GM19035 (cell line): ENCODE data around the gene ERICH3.

ENCODE experiments used
- ATAC-seq: cut with Tn5 transposase; IDR thresholded peaks from one replicate; pipeline ENCODE4 v1.9.1; 2021; ENCODE audit not compliant: unreplicated experiment

The ERICH3 gene

DNA sequence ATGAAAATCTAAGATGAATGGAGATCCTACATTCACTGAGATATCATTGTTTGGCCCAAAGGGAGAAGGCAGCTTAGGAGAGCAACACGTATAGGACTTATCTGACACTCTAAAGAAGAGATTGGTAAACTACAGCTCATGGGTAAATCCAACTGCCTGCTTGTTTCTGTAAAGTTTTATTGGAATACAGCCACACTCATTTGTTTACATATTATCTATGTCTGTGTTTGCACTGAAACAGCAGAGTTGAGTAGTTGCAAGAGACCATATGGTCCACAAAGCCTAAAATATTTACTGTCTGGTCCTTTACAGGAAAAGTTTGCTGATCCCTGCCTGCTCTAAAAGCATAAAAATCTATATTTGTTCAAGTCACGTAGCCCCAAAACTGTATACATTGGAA lies 146.9 kb downstream of the ERICH3 start:
- ATAC-seq: no peak

- no peak for ATAC-seq
Measured at GRCh38 chr1:74523873-74524480, 149.6 kb downstream of the ERICH3 start.

- ATAC-seq: no peak
Measured at GRCh38 chr1:74522148-74522547, 151.4 kb downstream of the ERICH3 start.
